Lung (tissue), 12 donors: ENCODE results near the gene CDC123. TPM values are rescaled to one million over a fixed set of nuclear protein-coding genes. Genes with fewer than 3 reads are reported as not detected.
"Not testable (repeated sequence)": the region's sequence is repeated elsewhere in the genome, so short reads cannot be mapped to it uniquely, and the experiment has no call there.

Experiments
- ATAC-seq: fragments of 200-7000 bp; cut with Tn5 transposase; one replicate; pipeline ENCODE4 v1.9.1; 2020; ENCODE audit warnings: moderate number of reproducible peaks; ENCODE audit not compliant: insufficient read depth, low FRiP score
- DNase-seq, 3 donors: peaks; one replicate each; pipeline ENCODE4 v3.0.0-alpha.2; 2013 to 2017
- H3K27ac ChIP-seq, 2 donors: one replicate each; pipeline ENCODE4 v1.5.1; 2013; ENCODE audit warnings: mild to moderate bottlenecking in 2 of 2, moderate library complexity in 2 of 2, control low read depth in 1 of 2, inconsistent platforms in 1 of 2, low read depth in 1 of 2, low read length in 1 of 2
- H3K27me3 ChIP-seq, 3 donors: one replicate each; pipeline ENCODE4 v1.5.1; 2013; ENCODE audit warnings: low read length in 2 of 3; ENCODE audit not compliant: control insufficient read depth in 3 of 3, insufficient read depth in 3 of 3
- H3K36me3 ChIP-seq, 4 donors: one replicate each; pipeline ENCODE4 v1.5.1; 2013; ENCODE audit warnings: low read length in 4 of 4, mild to moderate bottlenecking in 1 of 4, moderate library complexity in 1 of 4; ENCODE audit not compliant: control insufficient read depth in 4 of 4, insufficient read depth in 4 of 4
- H3K4me1 ChIP-seq, 5 donors: one replicate each; pipeline ENCODE4 v1.5.1; 2013; ENCODE audit warnings: low read length in 5 of 5, mild to moderate bottlenecking in 2 of 5, moderate library complexity in 1 of 5; ENCODE audit not compliant: control insufficient read depth in 5 of 5, insufficient read depth in 5 of 5
- H3K4me3 ChIP-seq: one replicate; pipeline ENCODE4 v1.5.1; 2013; ENCODE audit warnings: mild to moderate bottlenecking, control low read depth, moderate library complexity
- H3K9ac ChIP-seq, 2 donors: one replicate each; pipeline ENCODE4 v1.5.1; 2013; ENCODE audit warnings: low read length in 2 of 2, control low read depth in 1 of 2; ENCODE audit not compliant: insufficient read depth in 1 of 2
- H3K9me3 ChIP-seq, 4 donors: one replicate each; pipeline ENCODE4 v1.5.1; 2013; ENCODE audit warnings: low read length in 3 of 4, mild to moderate bottlenecking in 1 of 4, moderate library complexity in 1 of 4; ENCODE audit not compliant: control insufficient read depth in 4 of 4, insufficient read depth in 3 of 4
- WGBS, 2 donors: extraction: QIAGEN DNeasy Blood & Tissue Kit; methylation state at CpG; one replicate each; pipeline ENCODE4 v1.1.7; 2013; 5-methylcytosine and 5-hydroxymethylcytosine counted together
- polyA plus RNA-seq, 2 donors: library from polyadenylated mRNA; stranded (reverse); fragments of 200-250 nt; gene quantifications; one replicate each; pipeline ENCODE4 v1.2.1, GENCODE V29; 2013
- total RNA-seq, 2 donors: library from RNA; depleted of rRNA in 1 of 2; stranded (reverse); fragments of >200 nt in 1 of 2; gene quantifications; one replicate each; pipeline ENCODE4 v1.2.1, GENCODE V29; 2014 to 2021
- TF ChIP-seq, protein P1 (sequence below): IDR thresholded peaks from 2 replicates; pipeline ENCODE4 v1.5.1; 2012; ENCODE audit warnings: mild to moderate bottlenecking; ENCODE audit errors: control extremely low read depth, extremely low read depth
- donor health status: control.
- donor health status: control.
- donor health status: Bipolar disorder and iron deficiency.
- donor health status: healthy.
- donor health status: DM: yes; HTN: yes; CAD: no.

CDC123 gene
- total and polyA plus RNA-seq, 4 donors, result 25.8 to 74.8 (median 54.4) TPM

DNA sequence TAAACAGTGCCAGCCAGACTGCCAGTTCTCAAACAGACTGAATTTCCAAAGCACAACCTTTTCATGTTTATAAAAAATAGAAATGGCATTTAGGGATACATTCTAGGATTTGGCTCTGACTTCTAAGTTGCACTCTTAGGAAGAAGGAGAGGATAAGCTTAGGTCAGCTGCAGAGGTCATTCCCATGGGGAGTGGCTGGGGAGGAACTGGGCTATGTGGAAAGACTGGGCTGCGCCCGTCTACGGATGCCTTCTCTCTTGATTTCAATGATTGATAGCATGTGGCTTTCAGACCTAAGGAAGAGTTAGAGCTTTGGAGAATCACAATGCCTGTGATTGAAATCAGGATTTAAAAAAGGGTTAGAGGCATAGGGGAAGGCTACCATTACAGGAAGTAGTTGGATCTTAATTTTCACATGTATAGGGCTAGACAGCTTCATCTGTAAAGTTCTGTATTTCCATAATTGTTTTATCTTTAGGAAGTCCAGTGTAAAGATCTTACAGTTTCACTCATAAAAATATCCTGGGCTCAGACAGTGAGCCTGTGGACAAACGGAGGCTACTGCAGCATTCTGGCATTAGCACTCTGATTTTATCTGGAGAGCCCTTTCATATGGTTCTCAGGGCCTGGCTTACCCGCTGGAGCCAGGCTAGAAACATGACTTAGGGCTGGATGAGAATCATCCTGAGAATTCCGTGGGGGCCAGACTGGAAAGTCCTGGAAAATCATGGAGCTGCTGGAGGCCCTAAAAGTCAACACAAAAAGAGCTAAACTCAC, 29.8 kb upstream of the CDC123 start:
- TF ChIP-seq, protein P1, sequence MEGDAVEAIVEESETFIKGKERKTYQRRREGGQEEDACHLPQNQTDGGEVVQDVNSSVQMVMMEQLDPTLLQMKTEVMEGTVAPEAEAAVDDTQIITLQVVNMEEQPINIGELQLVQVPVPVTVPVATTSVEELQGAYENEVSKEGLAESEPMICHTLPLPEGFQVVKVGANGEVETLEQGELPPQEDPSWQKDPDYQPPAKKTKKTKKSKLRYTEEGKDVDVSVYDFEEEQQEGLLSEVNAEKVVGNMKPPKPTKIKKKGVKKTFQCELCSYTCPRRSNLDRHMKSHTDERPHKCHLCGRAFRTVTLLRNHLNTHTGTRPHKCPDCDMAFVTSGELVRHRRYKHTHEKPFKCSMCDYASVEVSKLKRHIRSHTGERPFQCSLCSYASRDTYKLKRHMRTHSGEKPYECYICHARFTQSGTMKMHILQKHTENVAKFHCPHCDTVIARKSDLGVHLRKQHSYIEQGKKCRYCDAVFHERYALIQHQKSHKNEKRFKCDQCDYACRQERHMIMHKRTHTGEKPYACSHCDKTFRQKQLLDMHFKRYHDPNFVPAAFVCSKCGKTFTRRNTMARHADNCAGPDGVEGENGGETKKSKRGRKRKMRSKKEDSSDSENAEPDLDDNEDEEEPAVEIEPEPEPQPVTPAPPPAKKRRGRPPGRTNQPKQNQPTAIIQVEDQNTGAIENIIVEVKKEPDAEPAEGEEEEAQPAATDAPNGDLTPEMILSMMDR, result no peak
- 91 to 94% methylated on average over 6 of the region's 6 CpGs for WGBS, 2 donors

DNA sequence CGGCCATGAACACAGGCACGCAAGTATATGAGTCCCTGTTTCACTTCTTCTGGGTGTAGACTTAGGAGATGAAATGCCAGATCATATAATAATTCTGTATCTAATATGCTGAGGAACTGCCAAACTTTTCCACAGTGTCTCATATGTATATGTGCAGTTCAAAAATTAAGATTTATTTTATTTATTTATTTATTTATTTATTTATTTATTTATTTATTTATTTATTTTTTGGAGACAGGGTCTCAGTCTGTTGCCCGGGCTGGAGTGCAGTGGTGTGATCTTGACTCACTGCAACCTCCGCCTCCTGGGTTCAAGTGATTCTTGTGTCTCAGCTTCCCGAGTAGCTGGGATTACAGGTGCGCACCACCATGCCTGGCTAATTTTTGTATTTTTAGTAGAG, 24.5 kb upstream of the CDC123 start:
- ATAC-seq, H3K4me1 ChIP-seq, H3K9ac ChIP-seq, H3K4me3 ChIP-seq, H3K9me3 ChIP-seq, H3K27me3 ChIP-seq, DNase-seq, H3K27ac ChIP-seq: not testable (repeated sequence)
- 89 to 97% methylated on average over 6 of the region's 6 CpGs for WGBS, 2 donors
- peaks cover 24 to 41% (median 34%) of the 10 kb centered on the region in 4 donors for H3K36me3 ChIP-seq

More for the DNA sequence above, 29.8 kb upstream of the CDC123 start:
- no peaks in the 10 kb centered on the region for H3K27me3 ChIP-seq
- DNase-seq (no peak), ATAC-seq (no peak)
- H3K4me3 ChIP-seq, result no peak overlapping the region
- H3K9ac ChIP-seq, result no peak overlapping the region
- H3K27ac ChIP-seq, result no peak overlapping the region
- no peaks in the 10 kb centered on the region for H3K9me3 ChIP-seq
- no peaks in the 10 kb centered on the region for H3K4me1 ChIP-seq
- peaks cover 27 to 46% (median 36%) of the 10 kb centered on the region in 4 donors for H3K36me3 ChIP-seq

DNA sequence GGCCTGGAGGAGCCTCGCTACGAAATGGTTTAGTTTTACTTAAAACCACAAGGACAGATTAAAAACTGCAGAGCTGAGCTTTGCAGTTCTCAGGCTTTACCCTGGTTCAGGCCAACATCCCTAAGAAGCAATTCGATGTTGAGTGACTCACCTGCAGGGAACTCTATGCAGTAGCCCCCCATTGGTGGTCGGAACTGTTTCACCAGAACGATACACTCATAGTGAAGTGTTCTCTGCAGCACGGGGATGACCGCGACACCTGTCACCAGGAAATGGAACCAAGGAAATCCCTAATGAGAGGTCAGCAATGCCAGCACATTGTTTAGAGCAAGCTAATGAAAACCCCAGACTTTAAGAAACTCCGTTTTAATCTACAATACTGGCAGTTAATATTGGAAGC, 18.3 kb upstream of the CDC123 start:
- DNase-seq (no peak), ATAC-seq (no peak)
- H3K9me3 ChIP-seq, result no peaks in the 10 kb centered on the region
- H3K36me3 ChIP-seq, result peaks cover 20 to 35% (median 23%) of the 10 kb centered on the region in 4 donors
- WGBS, 2 donors, result 92% methylated on average over 9 of the region's 9 CpGs
- no peak overlapping the region for H3K27ac ChIP-seq
- TF ChIP-seq, protein P1, result no peak
- H3K4me3 ChIP-seq, result no peak overlapping the region
- no peaks in the 10 kb centered on the region for H3K4me1 ChIP-seq
- no peaks in the 10 kb centered on the region for H3K27me3 ChIP-seq
- H3K9ac ChIP-seq, result no peak overlapping the region

DNA sequence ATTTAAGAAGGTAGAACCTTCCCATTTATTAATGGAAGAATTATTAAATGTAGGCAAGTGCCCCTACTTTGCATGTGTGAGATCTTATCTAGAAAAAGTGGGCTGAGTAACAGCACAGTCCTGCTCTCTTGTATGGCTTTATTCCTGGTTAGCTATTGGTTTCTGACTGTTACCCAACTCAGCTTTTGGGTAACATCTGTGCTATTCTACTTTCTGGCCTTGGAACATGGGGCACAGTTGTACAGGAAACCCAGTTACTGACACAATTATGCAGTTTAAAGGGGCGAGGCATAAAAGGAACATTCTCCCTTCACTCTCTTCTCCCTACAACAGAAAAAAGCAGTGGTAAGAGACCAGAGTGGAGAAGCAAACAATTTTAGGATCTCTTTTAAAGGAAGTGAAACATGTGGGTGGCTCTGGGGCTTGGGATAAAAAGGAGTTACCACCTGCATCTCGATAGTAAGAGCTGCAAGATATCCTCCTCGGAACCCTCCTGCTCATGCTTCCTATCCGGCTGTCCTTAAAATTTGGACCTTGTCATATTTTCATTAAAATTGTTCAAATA, 16.3 kb upstream of the CDC123 start:
- H3K36me3 ChIP-seq, result peaks cover 13 to 24% (median 17%) of the 10 kb centered on the region in 4 donors
- DNase-seq (no peak), ATAC-seq (no peak)
- no peak overlapping the region for H3K9ac ChIP-seq
- WGBS, 2 donors, result 45 to 76% methylated on average over 4 of the region's 4 CpGs
- no peak overlapping the region for H3K27ac ChIP-seq
- no peaks in the 10 kb centered on the region for H3K4me1 ChIP-seq
- TF ChIP-seq, protein P1, result no peak
- no peaks in the 10 kb centered on the region for H3K27me3 ChIP-seq
- no peak overlapping the region for H3K4me3 ChIP-seq
- no peaks in the 10 kb centered on the region for H3K9me3 ChIP-seq
